K562 (cell line): ENCODE results near the gene DYTN. TPM values are rescaled to one million over a fixed set of nuclear protein-coding genes. Genes with fewer than 3 reads are reported as not detected.
A peak's percentile ranks its signal among the peaks of the same experiment; 100 is the strongest.

ENCODE experiments used
- CTBP1 ChIP-seq: fragments of 450-650 bp; IDR thresholded peaks from 2 replicates; pipeline ENCODE4 v1.6.1; 2016; ENCODE audit warnings: borderline replicate concordance
- FOXK2 ChIP-seq, 2 experiments: fragments of 450-650 bp; IDR thresholded peaks in 1 of 2; conservative IDR thresholded peaks in 1 of 2; 2 replicates each; pipeline ENCODE4 v1.6.1; 2016; ENCODE audit warnings: low read depth in 2 of 2, mild to moderate bottlenecking in 1 of 2
- POLR2G ChIP-seq: fragments of 200-400 bp; formaldehyde crosslinking; IDR thresholded peaks from 2 replicates; pipeline ENCODE4 v1.6.1; 2017; ENCODE audit warnings: low read depth, mild to moderate bottlenecking, antibody characterized with exemption, low read length, moderate library complexity
- RBBP5 ChIP-seq: fragments of 200-600 bp; sonication (generic); IDR thresholded peaks from 2 replicates; pipeline ENCODE4 v1.6.1; 2012; ENCODE audit warnings: borderline replicate concordance, mild to moderate bottlenecking, low read length, control low read depth, inconsistent platforms; ENCODE audit not compliant: insufficient read depth, poor library complexity, severe bottlenecking
- SAP30 ChIP-seq: fragments of 200-600 bp; sonication (generic); IDR thresholded peaks from 2 replicates; pipeline ENCODE4 v1.6.1; 2012; ENCODE audit warnings: borderline replicate concordance, low read depth, mild to moderate bottlenecking, moderate library complexity, low read length, control low read depth, inconsistent platforms; ENCODE audit not compliant: insufficient read depth, poor library complexity, severe bottlenecking
- TAF7 ChIP-seq: fragments of 450-650 bp; IDR thresholded peaks from 2 replicates; pipeline ENCODE4 v1.6.1; 2016; ENCODE audit warnings: missing genetic modification characterization, missing compliant biosample characterization
- ZBTB1 ChIP-seq: sonication (generic); formaldehyde crosslinking; IDR thresholded peaks from 2 replicates; pipeline ENCODE4 v1.8.1; 2023; ENCODE audit warnings: missing genetic modification reagents, low read depth, mild to moderate bottlenecking, borderline replicate concordance
- ZNF12 ChIP-seq: sonication (generic); formaldehyde crosslinking; IDR thresholded peaks from 2 replicates; pipeline ENCODE4 v1.4.0; 2020; ENCODE audit warnings: mild to moderate bottlenecking, missing genetic modification reagents
- polyA plus RNA-seq, 8 experiments: library from polyadenylated mRNA; depleted of rRNA in 4 of 8; stranded (reverse) in 5 of 8; unstranded in 3 of 8; fragments of >200 nt; fragmentation: Nextera tagmentation in 2 of 8; fragmentation: Illumina TruSeq in 1 of 8; extraction: Ambion mirVana in 2 of 8; extraction: Trizol in 1 of 8; gene quantifications; 2 replicates each; pipeline versions ENCODE4 v1.2.1 to v1.2.3, GENCODE V29; 2011 to 2014; ENCODE audit warnings: inconsistent platforms in 1 of 8, missing spikeins in 1 of 8
- total RNA-seq, 7 experiments: library from RNA; depleted of rRNA in 6 of 7; stranded (reverse); fragments of >200 nt in 6 of 7; fragmentation: Illumina TruSeq in 2 of 7; extraction: Trizol in 2 of 7; gene quantifications; 2 replicates each; pipeline versions ENCODE4 v1.2.1 to v1.2.3, GENCODE V29; 2011 to 2021; ENCODE audit warnings: low replicate concordance in 1 of 7
- TF ChIP-seq, protein P1 (sequence below): fragments of 450-650 bp; formaldehyde crosslinking; IDR thresholded peaks from 2 replicates; pipeline ENCODE4 v1.4.0; 2020; ENCODE audit warnings: mild to moderate bottlenecking, moderate library complexity
- TF ChIP-seq, protein P2 (sequence below): fragments of 450-650 bp; IDR thresholded peaks from 2 replicates; pipeline ENCODE4 v1.6.1; 2016; ENCODE audit warnings: mild to moderate bottlenecking, moderate library complexity

DYTN gene
- total and polyA plus RNA-seq, 9 of the 15 experiments (the other 6 are each of a cell fraction or from before 2014, with no cell fraction given) = not detected

DNA sequence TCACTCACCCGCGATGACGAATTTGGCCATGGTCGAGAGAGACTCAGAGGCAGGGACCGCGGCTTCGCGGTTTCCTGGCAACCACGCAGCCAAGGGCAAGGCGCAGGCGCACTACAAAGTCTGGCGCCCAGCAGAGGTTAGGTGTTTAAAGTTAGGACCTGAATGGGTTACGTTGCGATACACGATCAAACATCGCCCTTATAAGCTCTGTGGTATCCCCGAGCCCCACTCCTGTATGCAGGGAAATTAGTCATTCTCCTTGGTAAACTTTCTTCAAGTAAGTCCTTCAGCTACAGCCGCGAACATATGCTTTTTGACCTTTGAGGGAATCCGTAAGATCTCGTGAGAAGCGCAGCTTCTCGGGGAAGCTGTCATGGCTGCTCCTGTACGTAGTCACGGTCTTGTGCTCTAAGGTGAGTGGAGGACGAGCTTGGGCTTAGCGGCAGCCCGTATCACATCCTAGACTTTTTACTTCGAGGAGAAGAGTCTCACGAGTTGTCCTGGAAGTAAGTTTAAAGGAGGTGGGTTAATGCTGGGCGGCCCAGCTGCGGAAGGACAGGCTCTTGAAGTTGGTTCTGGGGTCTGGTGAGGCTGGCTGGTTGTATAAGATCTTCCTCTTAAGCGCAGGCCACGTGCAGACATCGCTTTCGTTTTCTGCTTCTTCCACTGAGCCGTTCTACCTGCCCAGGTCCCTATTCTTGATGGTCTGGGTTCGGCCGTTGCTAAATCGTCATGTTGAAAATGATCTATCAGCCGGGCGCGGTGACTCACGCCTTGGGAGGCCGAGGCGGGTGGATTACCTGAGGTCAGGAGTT is 47.3 kb upstream of the DYTN start, which contains the start of the genes FASTKD2 and MDH1B (continued):
- TF ChIP-seq, protein P1, sequence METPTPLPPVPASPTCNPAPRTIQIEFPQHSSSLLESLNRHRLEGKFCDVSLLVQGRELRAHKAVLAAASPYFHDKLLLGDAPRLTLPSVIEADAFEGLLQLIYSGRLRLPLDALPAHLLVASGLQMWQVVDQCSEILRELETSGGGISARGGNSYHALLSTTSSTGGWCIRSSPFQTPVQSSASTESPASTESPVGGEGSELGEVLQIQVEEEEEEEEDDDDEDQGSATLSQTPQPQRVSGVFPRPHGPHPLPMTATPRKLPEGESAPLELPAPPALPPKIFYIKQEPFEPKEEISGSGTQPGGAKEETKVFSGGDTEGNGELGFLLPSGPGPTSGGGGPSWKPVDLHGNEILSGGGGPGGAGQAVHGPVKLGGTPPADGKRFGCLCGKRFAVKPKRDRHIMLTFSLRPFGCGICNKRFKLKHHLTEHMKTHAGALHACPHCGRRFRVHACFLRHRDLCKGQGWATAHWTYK (CRISPR knock-in tag) = no peak
- TF ChIP-seq, protein P2, sequence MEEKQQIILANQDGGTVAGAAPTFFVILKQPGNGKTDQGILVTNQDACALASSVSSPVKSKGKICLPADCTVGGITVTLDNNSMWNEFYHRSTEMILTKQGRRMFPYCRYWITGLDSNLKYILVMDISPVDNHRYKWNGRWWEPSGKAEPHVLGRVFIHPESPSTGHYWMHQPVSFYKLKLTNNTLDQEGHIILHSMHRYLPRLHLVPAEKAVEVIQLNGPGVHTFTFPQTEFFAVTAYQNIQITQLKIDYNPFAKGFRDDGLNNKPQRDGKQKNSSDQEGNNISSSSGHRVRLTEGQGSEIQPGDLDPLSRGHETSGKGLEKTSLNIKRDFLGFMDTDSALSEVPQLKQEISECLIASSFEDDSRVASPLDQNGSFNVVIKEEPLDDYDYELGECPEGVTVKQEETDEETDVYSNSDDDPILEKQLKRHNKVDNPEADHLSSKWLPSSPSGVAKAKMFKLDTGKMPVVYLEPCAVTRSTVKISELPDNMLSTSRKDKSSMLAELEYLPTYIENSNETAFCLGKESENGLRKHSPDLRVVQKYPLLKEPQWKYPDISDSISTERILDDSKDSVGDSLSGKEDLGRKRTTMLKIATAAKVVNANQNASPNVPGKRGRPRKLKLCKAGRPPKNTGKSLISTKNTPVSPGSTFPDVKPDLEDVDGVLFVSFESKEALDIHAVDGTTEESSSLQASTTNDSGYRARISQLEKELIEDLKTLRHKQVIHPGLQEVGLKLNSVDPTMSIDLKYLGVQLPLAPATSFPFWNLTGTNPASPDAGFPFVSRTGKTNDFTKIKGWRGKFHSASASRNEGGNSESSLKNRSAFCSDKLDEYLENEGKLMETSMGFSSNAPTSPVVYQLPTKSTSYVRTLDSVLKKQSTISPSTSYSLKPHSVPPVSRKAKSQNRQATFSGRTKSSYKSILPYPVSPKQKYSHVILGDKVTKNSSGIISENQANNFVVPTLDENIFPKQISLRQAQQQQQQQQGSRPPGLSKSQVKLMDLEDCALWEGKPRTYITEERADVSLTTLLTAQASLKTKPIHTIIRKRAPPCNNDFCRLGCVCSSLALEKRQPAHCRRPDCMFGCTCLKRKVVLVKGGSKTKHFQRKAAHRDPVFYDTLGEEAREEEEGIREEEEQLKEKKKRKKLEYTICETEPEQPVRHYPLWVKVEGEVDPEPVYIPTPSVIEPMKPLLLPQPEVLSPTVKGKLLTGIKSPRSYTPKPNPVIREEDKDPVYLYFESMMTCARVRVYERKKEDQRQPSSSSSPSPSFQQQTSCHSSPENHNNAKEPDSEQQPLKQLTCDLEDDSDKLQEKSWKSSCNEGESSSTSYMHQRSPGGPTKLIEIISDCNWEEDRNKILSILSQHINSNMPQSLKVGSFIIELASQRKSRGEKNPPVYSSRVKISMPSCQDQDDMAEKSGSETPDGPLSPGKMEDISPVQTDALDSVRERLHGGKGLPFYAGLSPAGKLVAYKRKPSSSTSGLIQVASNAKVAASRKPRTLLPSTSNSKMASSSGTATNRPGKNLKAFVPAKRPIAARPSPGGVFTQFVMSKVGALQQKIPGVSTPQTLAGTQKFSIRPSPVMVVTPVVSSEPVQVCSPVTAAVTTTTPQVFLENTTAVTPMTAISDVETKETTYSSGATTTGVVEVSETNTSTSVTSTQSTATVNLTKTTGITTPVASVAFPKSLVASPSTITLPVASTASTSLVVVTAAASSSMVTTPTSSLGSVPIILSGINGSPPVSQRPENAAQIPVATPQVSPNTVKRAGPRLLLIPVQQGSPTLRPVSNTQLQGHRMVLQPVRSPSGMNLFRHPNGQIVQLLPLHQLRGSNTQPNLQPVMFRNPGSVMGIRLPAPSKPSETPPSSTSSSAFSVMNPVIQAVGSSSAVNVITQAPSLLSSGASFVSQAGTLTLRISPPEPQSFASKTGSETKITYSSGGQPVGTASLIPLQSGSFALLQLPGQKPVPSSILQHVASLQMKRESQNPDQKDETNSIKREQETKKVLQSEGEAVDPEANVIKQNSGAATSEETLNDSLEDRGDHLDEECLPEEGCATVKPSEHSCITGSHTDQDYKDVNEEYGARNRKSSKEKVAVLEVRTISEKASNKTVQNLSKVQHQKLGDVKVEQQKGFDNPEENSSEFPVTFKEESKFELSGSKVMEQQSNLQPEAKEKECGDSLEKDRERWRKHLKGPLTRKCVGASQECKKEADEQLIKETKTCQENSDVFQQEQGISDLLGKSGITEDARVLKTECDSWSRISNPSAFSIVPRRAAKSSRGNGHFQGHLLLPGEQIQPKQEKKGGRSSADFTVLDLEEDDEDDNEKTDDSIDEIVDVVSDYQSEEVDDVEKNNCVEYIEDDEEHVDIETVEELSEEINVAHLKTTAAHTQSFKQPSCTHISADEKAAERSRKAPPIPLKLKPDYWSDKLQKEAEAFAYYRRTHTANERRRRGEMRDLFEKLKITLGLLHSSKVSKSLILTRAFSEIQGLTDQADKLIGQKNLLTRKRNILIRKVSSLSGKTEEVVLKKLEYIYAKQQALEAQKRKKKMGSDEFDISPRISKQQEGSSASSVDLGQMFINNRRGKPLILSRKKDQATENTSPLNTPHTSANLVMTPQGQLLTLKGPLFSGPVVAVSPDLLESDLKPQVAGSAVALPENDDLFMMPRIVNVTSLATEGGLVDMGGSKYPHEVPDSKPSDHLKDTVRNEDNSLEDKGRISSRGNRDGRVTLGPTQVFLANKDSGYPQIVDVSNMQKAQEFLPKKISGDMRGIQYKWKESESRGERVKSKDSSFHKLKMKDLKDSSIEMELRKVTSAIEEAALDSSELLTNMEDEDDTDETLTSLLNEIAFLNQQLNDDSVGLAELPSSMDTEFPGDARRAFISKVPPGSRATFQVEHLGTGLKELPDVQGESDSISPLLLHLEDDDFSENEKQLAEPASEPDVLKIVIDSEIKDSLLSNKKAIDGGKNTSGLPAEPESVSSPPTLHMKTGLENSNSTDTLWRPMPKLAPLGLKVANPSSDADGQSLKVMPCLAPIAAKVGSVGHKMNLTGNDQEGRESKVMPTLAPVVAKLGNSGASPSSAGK = peak; percentile 37
- 0 out of 2 replicates have a peak, but pooled peaks have one; percentile 33 for TF ChIP-seq ZBTB1 (CRISPR knock-in tag)
- TF ChIP-seq ZNF12 = no peak
- TF ChIP-seq FOXK2 (conservative IDR thresholded peaks at IDR 0.05 in 1 of 2, IDR thresholded peaks at IDR 0.05 in 1 of 2; ENCODE audit: low read depth in 2 of 2) = 0 out of 4 replicates have a peak, but pooled peaks of 1 of the 2 experiments have one; percentile 32
- TF ChIP-seq POLR2G = peak; percentile 45; the same call in 1 of the 2 replicates
- TF ChIP-seq TAF7 (tag) = peak; percentile 71
- peak; percentile 81 for TF ChIP-seq RBBP5
- no peak for TF ChIP-seq CTBP1
- peak; percentile 41 for TF ChIP-seq SAP30
